ENCODE measurements around the gene CCNY.

- no peak for TF ChIP-seq POLR2A (IDR thresholded peaks at IDR 0.05; ENCODE audit: low read depth, low read length)
- no peak for TF ChIP-seq SPI1 (IDR thresholded peaks at IDR 0.05; ENCODE audit: low read depth, low read length)
- TF ChIP-seq TAF1 (IDR thresholded peaks at IDR 0.05; ENCODE audit: low read depth, low read length): no peak
Observed at GRCh38 chr10:35488228-35488627, 151.9 kb downstream of the CCNY start.

All from GM12891 (cell line).